ENCODE data around the gene HTRA2.

DNA sequence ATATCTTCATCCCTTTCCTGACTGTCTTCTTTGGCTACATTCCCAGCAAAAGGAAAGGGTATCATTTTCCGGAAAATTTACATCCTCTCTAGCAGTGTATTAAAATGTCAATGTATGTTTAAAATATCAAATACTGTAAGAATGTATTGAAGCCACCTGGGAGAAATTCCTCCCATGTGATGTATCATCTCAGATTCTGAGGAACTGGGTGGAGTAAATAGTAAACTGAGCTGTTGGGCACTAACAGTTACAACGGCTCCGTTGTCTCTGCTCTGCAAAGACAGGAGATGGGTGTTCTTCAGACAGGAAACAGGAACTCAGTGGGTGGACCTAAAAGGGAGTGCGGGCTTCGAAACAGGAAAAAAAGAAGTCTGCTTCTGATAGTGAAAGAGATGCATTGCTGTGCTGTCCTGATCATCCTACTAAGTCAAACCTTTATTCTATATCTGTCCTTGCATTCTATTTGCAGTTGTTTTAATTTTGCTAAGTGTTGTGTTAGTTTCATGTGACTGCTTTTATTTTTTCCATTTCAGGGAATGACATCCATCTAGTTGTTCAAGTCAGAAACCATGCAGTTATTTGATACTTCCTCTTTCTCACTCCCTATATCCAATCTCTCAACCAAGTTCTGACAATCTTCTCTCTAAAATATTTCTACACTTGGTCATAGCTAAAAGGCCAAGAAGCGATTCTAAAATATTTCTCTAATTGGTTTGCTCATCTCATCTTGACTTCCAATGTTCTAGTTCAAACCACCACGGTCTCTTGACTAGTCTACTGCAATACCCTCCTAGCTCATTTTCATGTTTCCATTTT is 44.2 kb downstream of the HTRA2 start:
- TF ChIP-seq, protein P1, sequence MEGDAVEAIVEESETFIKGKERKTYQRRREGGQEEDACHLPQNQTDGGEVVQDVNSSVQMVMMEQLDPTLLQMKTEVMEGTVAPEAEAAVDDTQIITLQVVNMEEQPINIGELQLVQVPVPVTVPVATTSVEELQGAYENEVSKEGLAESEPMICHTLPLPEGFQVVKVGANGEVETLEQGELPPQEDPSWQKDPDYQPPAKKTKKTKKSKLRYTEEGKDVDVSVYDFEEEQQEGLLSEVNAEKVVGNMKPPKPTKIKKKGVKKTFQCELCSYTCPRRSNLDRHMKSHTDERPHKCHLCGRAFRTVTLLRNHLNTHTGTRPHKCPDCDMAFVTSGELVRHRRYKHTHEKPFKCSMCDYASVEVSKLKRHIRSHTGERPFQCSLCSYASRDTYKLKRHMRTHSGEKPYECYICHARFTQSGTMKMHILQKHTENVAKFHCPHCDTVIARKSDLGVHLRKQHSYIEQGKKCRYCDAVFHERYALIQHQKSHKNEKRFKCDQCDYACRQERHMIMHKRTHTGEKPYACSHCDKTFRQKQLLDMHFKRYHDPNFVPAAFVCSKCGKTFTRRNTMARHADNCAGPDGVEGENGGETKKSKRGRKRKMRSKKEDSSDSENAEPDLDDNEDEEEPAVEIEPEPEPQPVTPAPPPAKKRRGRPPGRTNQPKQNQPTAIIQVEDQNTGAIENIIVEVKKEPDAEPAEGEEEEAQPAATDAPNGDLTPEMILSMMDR (optimal IDR thresholded peaks at IDR 0.05 in 1 of 3, IDR thresholded peaks at IDR 0.05 in 1 of 3, conservative IDR thresholded peaks at IDR 0.05 in 1 of 3; ENCODE audit: extremely low read depth in 1 of 3, insufficient read depth in 2 of 3, low read length in 3 of 3): no peak
- no peak for TF ChIP-seq EZH2 (IDR thresholded peaks at IDR 0.05; ENCODE audit: low read length)

Data from keratinocyte (primary cell).